GM19193 (cell line): ENCODE results near the gene SH2D2A.

Experiments used
- POLR2A ChIP-seq: IDR thresholded peaks from 4 replicates; pipeline ENCODE4 v1.6.1; 2011; ENCODE audit not compliant: insufficient read depth, insufficient read length; ENCODE audit errors: extremely low read depth

Gene SH2D2A

DNA sequence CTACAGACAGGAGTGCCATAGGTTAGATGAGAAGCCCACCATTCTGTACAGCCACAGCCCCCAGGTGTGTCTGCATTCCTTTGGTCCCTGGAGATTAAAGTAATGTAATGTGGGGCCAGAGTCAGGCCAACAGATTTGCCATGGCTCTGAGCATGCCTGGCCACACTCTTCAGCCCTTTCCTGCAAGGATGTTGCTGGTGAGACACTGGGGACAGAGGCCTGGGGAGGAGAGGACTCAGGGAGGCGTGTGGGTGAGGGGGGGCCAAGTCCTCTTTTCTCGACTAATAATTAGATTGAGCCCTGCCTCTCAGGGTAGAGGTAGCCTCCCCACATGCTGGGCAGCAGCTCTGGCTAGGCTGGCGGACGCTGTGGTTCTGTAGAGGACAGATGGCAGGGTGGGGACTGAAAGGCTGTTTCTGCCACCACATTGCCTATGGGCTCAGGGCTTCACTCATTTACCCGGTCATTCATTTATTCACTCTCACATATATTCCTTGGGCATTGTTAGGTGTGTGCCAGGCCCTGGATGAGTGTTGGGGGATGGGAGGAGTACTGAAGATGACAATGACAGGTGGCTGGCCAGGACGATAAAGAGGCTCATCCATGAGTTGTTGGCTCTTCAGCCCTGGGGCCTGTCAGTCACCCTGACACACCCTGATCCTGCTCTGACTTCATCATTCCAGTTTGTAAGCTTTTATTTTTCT is 56.4 kb downstream of the SH2D2A start:
- no peak for TF ChIP-seq POLR2A

- TF ChIP-seq POLR2A, result no peak
Observed at GRCh38 chr1:156756355-156756754, 60.3 kb downstream of the SH2D2A start.
